Adrenal gland (tissue), 12 donors: ENCODE data around the gene GON4L. TPM values are rescaled to one million over a fixed set of nuclear protein-coding genes. Genes with fewer than 3 reads are reported as not detected.
A peak's percentile ranks its signal among the peaks of the same experiment; 100 is the strongest.
"Not testable (repeated sequence)": the region's sequence is repeated elsewhere in the genome, so short reads cannot be mapped to it uniquely, and the experiment has no call there.

Experiments used
- DNase-seq, 7 donors: peaks; one replicate each; pipeline ENCODE4 v3.0.0-alpha.2; 2019 to 2020
- H3K27ac ChIP-seq, 5 donors: fragments of 200-600 bp; sonication (generic) in 4 of 5; 1 replicate in 3 of 5; 2 replicates in 2 of 5; pipeline versions ENCODE4 v1.5.1 to v1.8.0; 2016 to 2020; ENCODE audit warnings: mild to moderate bottlenecking in 1 of 5
- H3K27me3 ChIP-seq: fragments of 200-600 bp; 2 replicates; pipeline ENCODE4 v1.8.0; 2021
- H3K36me3 ChIP-seq, 2 donors: fragments of 200-600 bp; replicated peaks in 1 of 2; 1 replicate in 1 of 2; 2 replicates in 1 of 2; pipeline versions ENCODE4 v1.5.1 to v1.8.0; 2018 to 2022
- H3K4me1 ChIP-seq, 2 donors: fragments of 200-600 bp; replicated peaks in 1 of 2; 1 replicate in 1 of 2; 2 replicates in 1 of 2; pipeline versions ENCODE4 v1.5.1 to v1.8.0; 2018 to 2021
- H3K4me3 ChIP-seq, 4 donors: fragments of 200-600 bp; sonication (generic) in 3 of 4; one replicate each; pipeline ENCODE4 v1.5.1; 2016 to 2018
- H3K9me3 ChIP-seq, 3 donors: fragments of 200-600 bp; sonication (generic) in 1 of 3; replicated peaks in 1 of 3; 1 replicate in 2 of 3; 2 replicates in 1 of 3; pipeline versions ENCODE4 v1.5.1 to v1.8.0; 2016 to 2021
- CTCF ChIP-seq, 6 experiments: fragments of 450-650 bp in 4 of 6; fragments of 200-600 bp in 2 of 6; sonication (generic) in 1 of 6; IDR thresholded peaks; 1 replicate in 5 of 6; 2 replicates in 1 of 6; pipeline versions ENCODE4 v1.5.1 to v1.8.0; 2016 to 2021; ENCODE audit warnings: antibody characterized with exemption in 6 of 6, mild to moderate bottlenecking in 2 of 6, moderate library complexity in 1 of 6
- POLR2A ChIP-seq, 2 donors: fragments of 450-650 bp; IDR thresholded peaks; one replicate each; pipeline ENCODE4 v1.6.1; 2017; ENCODE audit warnings: antibody characterized with exemption in 2 of 2, mild to moderate bottlenecking in 2 of 2, moderate library complexity in 1 of 2
- WGBS, 4 donors: extraction: QIAGEN DNeasy Blood & Tissue Kit in 2 of 4; methylation state at CpG; one replicate each; pipeline versions ENCODE4 v1.1.5 to v1.1.7; 2013 to 2017; 5-methylcytosine and 5-hydroxymethylcytosine counted together
- intact Hi-C, 2 donors: fragments of 100-400 bp; cut with DNase I; formaldehyde crosslinking; loops; one replicate each; pipeline versions ENCODE4 v1.14.1 to v1.15.0; 2022 to 2023
- polyA plus RNA-seq, 3 donors: library from polyadenylated mRNA; stranded (reverse); fragments of 200-250 nt in 2 of 3; fragments of 350-450 nt in 1 of 3; fragmentation: Illumina TruSeq in 1 of 3; extraction: RNeasy Lipid Tissue Mini Kit (QIAGEN cat#74804) in 1 of 3; gene quantifications; one replicate each; pipeline ENCODE4 v1.2.3, GENCODE V29; 2013 to 2014
- total RNA-seq, 9 donors: library from RNA; depleted of rRNA in 4 of 9; stranded (reverse); fragments of >200 nt in 4 of 9; fragments of 120-200 nt in 1 of 9; fragmentation: NEBNext Ultra II Directional in 1 of 9; extraction: Animal tissue kit (Norgen Biotek cat#: 25700) in 1 of 9; gene quantifications; one replicate each; pipeline versions ENCODE4 v1.1.0 to v1.2.4, GENCODE V29; 2013 to 2023
- donor health status: healthy with polysubstance abuse.
- donor health status: Bipolar disorder and iron deficiency.
- donor health status: DM: yes; HTN: yes; CAD: no.
- donor health status: DM: no; HTN: no; CAD: no.
- donor health status: DM: no; HTN: no; CAD: no.
- donor health status: DM: yes; HTN: yes; CAD: no.

GON4L gene
- total and polyA plus RNA-seq, 12 donors: 13.7 to 41.7 (median 35.0) TPM

- peaks cover 0 to 5% of the 10 kb centered on the region in 2 donors for H3K4me1 ChIP-seq
- no peaks in the 10 kb centered on the region for H3K27me3 ChIP-seq
- H3K36me3 ChIP-seq: peaks cover 0 to 12% of the 10 kb centered on the region in 2 donors
- H3K27ac ChIP-seq: no peak overlapping the region
- H3K4me3 ChIP-seq: no peak overlapping the region
- peak in 1 of 7 donors; percentile 41 for DNase-seq
- intact Hi-C loops: loop anchor here in 1 of 2 donors (10.0 kb wide), 1 partner anchor 70 kb away; the partner anchor contains the start of gene RIT1
- 62 to 85% (median 78%) methylated on average over 1 of the region's 1 CpG for WGBS, 4 donors
- no peaks in the 10 kb centered on the region for H3K9me3 ChIP-seq
- TF ChIP-seq CTCF (IDR thresholded peaks at IDR 0.05) (no peak), POLR2A (IDR thresholded peaks at IDR 0.05) (no peak)
Observed at GRCh38 chr1:155844860-155845421, 12.1 kb downstream of the GON4L start.

- whole genome bisulfite sequencing, 4 donors: 89 to 96% (median 96%) methylated on average over 5 of the region's 5 CpGs
- Histone ChIP-seq H3K4me3 (no peak overlapping the region), H3K36me3 (peaks cover 0 to 4% of the 10 kb centered on the region in 2 donors), H3K27me3 (no peaks in the 10 kb centered on the region), H3K27ac (no peak overlapping the region), H3K4me1 (no peaks in the 10 kb centered on the region), H3K9me3 (no peaks in the 10 kb centered on the region)
- intact Hi-C loops: loop anchor here in 1 of 2 donors (10.0 kb wide), 1 partner anchor 74 kb away; the partner anchor contains the start of gene RIT1
- TF ChIP-seq CTCF (IDR thresholded peaks at IDR 0.05) (no peak), POLR2A (IDR thresholded peaks at IDR 0.05) (no peak)
- no peak for DNase-seq
Observed at GRCh38 chr1:155840386-155840785, 16.6 kb downstream of the GON4L start.

GRCh38 chr1:155835548-155835947 is 21.5 kb downstream of the GON4L start:
- H3K9me3 ChIP-seq: no peaks in the 10 kb centered on the region
- 94 to 98% (median 96%) methylated on average over 6 of the region's 6 CpGs for WGBS, 4 donors
- no peaks in the 10 kb centered on the region for H3K36me3 ChIP-seq
- peak in 2 of 7 donors; percentile 3 to 28 for DNase-seq
- H3K27me3 ChIP-seq: no peaks in the 10 kb centered on the region
- intact Hi-C loops: no loop called here
- H3K4me1 ChIP-seq: peaks cover 0 to 9% of the 10 kb centered on the region in 2 donors
- no peak overlapping the region for H3K4me3 ChIP-seq
- TF ChIP-seq CTCF (IDR thresholded peaks at IDR 0.05) (no peak), POLR2A (IDR thresholded peaks at IDR 0.05) (no peak)
- no peak overlapping the region for H3K27ac ChIP-seq

- H3K9me3 ChIP-seq, H3K4me1 ChIP-seq, H3K27ac ChIP-seq, intact Hi-C loops, H3K27me3 ChIP-seq, DNase-seq, H3K36me3 ChIP-seq, H3K4me3 ChIP-seq: not testable (repeated sequence)
- WGBS, 4 donors: 81 to 97% (median 88%) methylated on average over 8 to 9 of the region's 9 CpGs
Observed at GRCh38 chr1:155834927-155835399, 22.1 kb downstream of the GON4L start.
